ENCODE measurements around the gene GID8. TPM values are rescaled to one million over a fixed set of nuclear protein-coding genes. Genes with fewer than 3 reads are reported as not detected.

The GID8 gene
- total and polyA plus RNA-seq, 7 donors: 17.4 to 36.5 (median 25.9) TPM

DNA sequence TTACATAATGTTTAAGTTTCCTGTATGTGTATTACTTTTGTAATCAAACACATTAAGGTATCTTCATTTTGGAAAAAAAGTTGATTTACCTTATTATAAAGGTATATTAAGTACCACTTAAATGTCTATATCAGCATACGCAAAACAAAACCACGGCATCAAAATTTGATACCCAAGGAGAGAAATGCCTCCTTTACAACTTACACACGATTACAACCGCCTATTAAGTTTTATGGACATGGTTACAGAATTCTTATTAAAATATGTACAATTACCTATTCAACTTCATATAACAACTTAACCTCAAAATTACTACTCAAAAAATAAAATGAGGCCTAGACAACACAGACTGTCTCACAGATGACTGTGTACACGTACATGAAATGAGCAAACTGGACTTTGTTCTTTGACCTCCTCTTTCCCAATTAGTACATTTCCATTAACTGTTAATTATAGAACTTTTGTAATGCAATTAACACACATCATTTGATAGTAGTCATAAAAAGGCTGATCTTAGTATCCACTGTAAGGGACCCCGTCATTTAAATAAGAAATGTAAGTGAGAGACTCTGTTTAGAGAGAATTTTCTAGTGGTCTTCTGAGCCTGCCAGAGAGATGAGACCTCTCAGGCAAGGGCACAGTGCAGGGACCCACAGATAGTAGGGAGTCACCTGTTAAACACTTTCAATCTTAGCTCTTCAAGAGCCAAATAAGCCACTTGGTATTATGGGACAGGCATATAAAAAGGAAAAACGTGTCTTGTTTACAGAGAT lies 14.1 kb upstream of the GID8 start:
- intact Hi-C loops (cut with DNase I): no loop called here
- H3K4me1 ChIP-seq: peaks cover 0 to 88% (median 87%) of the 10 kb centered on the region in 4 donors

DNA sequence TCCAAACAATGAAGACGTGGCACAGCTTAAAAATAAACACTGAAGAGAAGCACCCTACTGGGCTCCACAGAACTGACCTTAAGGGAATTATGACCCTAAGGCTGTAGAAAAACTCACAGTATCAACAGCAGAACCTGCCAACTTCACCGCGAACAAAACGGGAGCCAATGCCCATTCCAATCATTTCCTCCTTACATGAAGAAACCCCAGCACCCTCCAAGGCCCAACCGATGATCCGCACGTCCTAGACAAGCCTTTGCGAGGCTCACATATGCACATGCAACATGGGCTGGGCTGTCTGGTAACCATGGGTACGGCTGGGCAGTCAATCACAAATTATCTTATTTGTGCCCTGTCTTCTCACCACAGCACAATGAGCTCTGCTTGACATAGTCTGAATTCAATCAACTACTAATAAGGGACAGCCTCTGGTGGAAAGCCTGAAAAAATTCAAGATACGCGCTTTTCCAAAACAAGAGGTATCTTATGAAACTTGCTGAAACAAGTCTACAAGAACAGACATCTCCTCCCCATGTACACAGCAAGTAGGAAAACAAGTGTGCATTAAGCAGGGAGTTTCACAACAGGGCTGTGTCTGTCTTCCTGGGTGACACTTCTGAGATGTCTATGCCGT lies 13.4 kb upstream of the GID8 start:
- Histone ChIP-seq H3K4me1 (peaks cover 0 to 87% (median 85%) of the 10 kb centered on the region in 4 donors), H3K9me3 (no peaks in the 10 kb centered on the region), H3K36me3 (no peaks in the 10 kb centered on the region), H3K27me3 (no peaks in the 10 kb centered on the region), H3K27ac (peak overlapping the region; percentile 97 to 99 (median 98)), H3K4me3 (peak overlapping the region; percentile 92 to 98 (median 94))
- intact Hi-C loops (cut with DNase I): loop anchor here (5.0 kb wide), 1 partner anchor 47 kb away; no protein-coding TSS in a partner anchor
- TF ChIP-seq, protein P1, sequence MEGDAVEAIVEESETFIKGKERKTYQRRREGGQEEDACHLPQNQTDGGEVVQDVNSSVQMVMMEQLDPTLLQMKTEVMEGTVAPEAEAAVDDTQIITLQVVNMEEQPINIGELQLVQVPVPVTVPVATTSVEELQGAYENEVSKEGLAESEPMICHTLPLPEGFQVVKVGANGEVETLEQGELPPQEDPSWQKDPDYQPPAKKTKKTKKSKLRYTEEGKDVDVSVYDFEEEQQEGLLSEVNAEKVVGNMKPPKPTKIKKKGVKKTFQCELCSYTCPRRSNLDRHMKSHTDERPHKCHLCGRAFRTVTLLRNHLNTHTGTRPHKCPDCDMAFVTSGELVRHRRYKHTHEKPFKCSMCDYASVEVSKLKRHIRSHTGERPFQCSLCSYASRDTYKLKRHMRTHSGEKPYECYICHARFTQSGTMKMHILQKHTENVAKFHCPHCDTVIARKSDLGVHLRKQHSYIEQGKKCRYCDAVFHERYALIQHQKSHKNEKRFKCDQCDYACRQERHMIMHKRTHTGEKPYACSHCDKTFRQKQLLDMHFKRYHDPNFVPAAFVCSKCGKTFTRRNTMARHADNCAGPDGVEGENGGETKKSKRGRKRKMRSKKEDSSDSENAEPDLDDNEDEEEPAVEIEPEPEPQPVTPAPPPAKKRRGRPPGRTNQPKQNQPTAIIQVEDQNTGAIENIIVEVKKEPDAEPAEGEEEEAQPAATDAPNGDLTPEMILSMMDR (IDR thresholded peaks at IDR 0.05): no peak
- TF ChIP-seq POLR2AphosphoS5 (IDR thresholded peaks at IDR 0.05) (no peak), EP300 (IDR thresholded peaks at IDR 0.05) (no peak), POLR2A (IDR thresholded peaks at IDR 0.05) (no peak)
- DNase-seq: no peak
- 15 to 34% methylated on average over 12 of the region's 12 CpGs for WGBS, 2 donors

More for the DNA sequence above, 14.1 kb upstream of the GID8 start:
- Histone ChIP-seq H3K27ac (peak overlapping the region; percentile 97 to 99 (median 98)), H3K36me3 (no peaks in the 10 kb centered on the region), H3K27me3 (no peaks in the 10 kb centered on the region), H3K9me3 (no peaks in the 10 kb centered on the region), H3K4me3 (peak overlapping the region in 3 of 4 donors; percentile 92 to 98 (median 95))
- 13 to 43% methylated on average over 7 of the region's 7 CpGs for WGBS, 2 donors
- no peak for TF ChIP-seq EP300 (IDR thresholded peaks at IDR 0.05)
- no peak for TF ChIP-seq POLR2A (IDR thresholded peaks at IDR 0.05)
- TF ChIP-seq, protein P1 (IDR thresholded peaks at IDR 0.05): no peak
- TF ChIP-seq POLR2AphosphoS5 (IDR thresholded peaks at IDR 0.05): no peak
- DNase-seq: no peak

DNA sequence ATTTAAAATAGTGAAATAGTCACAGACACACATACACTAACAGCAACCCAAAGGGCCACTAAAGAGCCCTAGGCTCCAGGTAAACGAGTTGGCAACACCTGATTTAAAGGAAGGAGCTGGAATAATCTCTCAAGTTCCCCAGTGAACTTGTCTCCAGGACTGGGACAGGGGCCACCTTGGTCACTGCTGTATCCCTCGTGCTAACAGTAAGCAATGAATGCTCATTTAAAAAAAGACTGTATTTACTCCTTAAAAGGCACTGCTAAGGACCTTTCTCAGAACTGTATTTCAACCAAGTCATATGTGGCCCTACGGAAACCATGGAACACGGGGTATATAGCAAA lies 12.9 kb upstream of the GID8 start:
- 0 to 2% methylated on average over 4 of the region's 4 CpGs for WGBS, 2 donors
- no peaks in the 10 kb centered on the region for H3K36me3 ChIP-seq
- peak overlapping the region; percentile 97 to 99 (median 98) for H3K27ac ChIP-seq
- intact Hi-C loops (cut with DNase I): loop anchor here (5.0 kb wide), 1 partner anchor 48 kb away; no protein-coding TSS in a partner anchor
- H3K27me3 ChIP-seq: no peaks in the 10 kb centered on the region
- peaks cover 0 to 86% (median 85%) of the 10 kb centered on the region in 4 donors for H3K4me1 ChIP-seq
- TF ChIP-seq EP300 (IDR thresholded peaks at IDR 0.05): no peak
- no peak for TF ChIP-seq POLR2AphosphoS5 (IDR thresholded peaks at IDR 0.05)
- TF ChIP-seq, protein P1 (IDR thresholded peaks at IDR 0.05): no peak
- no peak for TF ChIP-seq POLR2A (IDR thresholded peaks at IDR 0.05)
- H3K4me3 ChIP-seq: peak overlapping the region; percentile 92 to 98 (median 94)
- DNase-seq: no peak
- H3K9me3 ChIP-seq: no peaks in the 10 kb centered on the region

DNA sequence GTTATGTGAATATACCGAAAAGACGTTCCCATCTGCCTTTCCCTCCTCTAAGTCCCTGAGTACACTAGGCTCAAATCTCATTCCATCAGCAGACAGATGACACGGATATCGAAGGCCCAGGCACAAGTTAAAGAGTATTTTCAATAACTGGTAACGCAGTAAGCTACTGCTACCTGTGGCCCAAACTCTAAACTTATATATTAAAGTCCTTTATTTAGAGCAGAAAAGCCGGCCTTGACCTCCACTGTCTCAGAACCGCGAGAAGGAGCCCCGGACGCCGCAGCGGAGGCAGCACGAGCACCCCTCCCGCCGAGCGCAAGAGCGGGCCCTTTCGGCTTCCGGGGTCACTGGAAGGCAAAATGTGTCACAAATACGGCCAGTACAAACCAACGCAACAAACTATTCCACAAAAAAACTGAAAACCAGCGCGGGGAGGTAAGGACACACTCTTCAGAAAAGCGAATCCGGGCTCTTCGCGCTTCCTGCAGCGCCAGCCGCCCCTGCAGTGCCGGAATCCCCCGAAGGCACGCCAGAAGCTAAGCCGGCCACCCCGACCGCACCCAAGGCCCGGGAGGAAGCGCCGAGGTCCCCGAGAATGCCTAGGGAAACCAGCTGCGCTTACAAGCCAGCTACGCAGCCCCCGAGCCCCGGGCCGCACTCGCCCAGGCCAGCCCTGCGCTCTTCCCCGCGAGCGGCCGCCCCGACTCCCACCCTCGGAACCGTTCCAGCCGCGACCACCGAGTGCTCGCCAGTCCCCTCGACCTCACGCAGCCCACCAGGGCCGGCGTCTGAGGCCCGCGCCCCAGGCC lies 12.3 kb upstream of the GID8 start:
- no peaks in the 10 kb centered on the region for H3K27me3 ChIP-seq
- DNase-seq: no peak
- WGBS, 2 donors: 0% methylated on average over 63 of the region's 63 CpGs
- intact Hi-C loops (cut with DNase I): loop anchor here (5.0 kb wide), 1 partner anchor 48 kb away; no protein-coding TSS in a partner anchor
- peak overlapping the region; percentile 97 to 99 (median 98) for H3K27ac ChIP-seq
- TF ChIP-seq, protein P1 (IDR thresholded peaks at IDR 0.05): no peak
- TF ChIP-seq POLR2A (IDR thresholded peaks at IDR 0.05) (no peak), EP300 (IDR thresholded peaks at IDR 0.05) (no peak), POLR2AphosphoS5 (IDR thresholded peaks at IDR 0.05) (peak in 2 of 4 donors; percentile 22 to 31)
- H3K9me3 ChIP-seq: no peaks in the 10 kb centered on the region
- peak overlapping the region; percentile 92 to 98 (median 94) for H3K4me3 ChIP-seq
- peaks cover 0 to 82% (median 80%) of the 10 kb centered on the region in 4 donors for H3K4me1 ChIP-seq
- no peaks in the 10 kb centered on the region for H3K36me3 ChIP-seq
